T-helper 2 cell treated with Interferon-gamma antibody and Interleukin-4, amounts not matched to agents 100 ng/mL and 5 ng/mL, for 36 hours (primary cell): ENCODE results near the gene FAM174B. TPM values are rescaled to one million over a fixed set of nuclear protein-coding genes. Genes with fewer than 3 reads are reported as not detected.

ENCODE experiments used
- intact Hi-C: fragments of 100-400 bp; cut with micrococcal nuclease; formaldehyde crosslinking; loops from one replicate; pipeline ENCODE4 v1.15.1; 2023
- total RNA-seq: library from RNA; stranded (reverse); gene quantifications from 2 replicates; pipeline ENCODE4 v1.2.3, GENCODE V29; 2022

The FAM174B gene
- total RNA-seq, 1 donor from 2014 or later = 2.7 TPM

GRCh38 chr15:92664178-92664900 is 8.8 kb upstream of the FAM174B start:
- intact Hi-C loops = no loop called here

GRCh38 chr15:92663250-92663951 is 7.8 kb upstream of the FAM174B start:
- intact Hi-C loops = no loop called here

DNA sequence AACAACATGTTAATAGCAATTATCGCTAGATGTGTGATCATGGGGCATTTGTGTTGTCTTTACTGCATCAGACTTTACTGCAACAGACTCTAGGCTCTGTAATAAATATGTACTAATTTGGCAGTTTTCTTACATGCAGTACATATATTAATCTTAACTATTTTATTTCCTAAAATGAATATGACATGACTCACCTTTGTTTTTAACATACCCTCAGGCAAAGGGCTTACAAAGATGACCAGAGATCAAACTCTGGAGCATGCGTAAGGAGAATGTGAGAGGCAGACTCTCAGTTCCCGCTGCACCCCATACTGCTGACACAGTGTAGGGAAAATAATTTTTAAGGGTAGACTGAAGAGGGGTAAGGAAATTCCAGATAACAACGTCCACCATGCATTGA is 7.2 kb upstream of the FAM174B start:
- intact Hi-C loops = no loop called here

GRCh38 chr15:92661956-92662355 is 6.4 kb upstream of the FAM174B start:
- intact Hi-C loops = no loop called here

DNA sequence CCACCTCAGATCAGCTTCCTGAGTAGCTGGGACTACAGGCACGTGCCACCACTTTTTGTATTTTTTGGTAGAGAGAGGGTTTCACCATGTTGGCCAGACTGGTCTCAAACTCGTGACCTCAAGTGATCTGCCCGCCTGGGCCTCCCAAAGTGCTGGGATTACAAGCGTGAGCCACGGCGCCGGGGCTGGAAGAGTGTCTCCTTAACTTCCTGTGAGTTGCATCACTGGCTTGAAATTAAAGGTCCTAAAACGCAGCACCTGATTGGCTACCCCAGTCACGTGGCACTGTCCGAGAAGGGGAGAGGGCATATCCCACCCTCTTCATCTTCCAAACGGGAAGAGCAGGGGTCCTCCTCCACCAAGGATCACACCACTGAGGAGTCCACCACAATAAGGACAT is 5.5 kb upstream of the FAM174B start:
- intact Hi-C loops = no loop called here

- intact Hi-C loops = no loop called here
Observed at GRCh38 chr15:92657486-92657885, 1.9 kb upstream of the FAM174B start.

- intact Hi-C loops = no loop called here
Observed at GRCh38 chr15:92656089-92656488, 514 bp upstream of the FAM174B start.

- intact Hi-C loops = no loop called here
Observed at GRCh38 chr15:92654662-92655061, 913 bp downstream of the FAM174B start.

DNA sequence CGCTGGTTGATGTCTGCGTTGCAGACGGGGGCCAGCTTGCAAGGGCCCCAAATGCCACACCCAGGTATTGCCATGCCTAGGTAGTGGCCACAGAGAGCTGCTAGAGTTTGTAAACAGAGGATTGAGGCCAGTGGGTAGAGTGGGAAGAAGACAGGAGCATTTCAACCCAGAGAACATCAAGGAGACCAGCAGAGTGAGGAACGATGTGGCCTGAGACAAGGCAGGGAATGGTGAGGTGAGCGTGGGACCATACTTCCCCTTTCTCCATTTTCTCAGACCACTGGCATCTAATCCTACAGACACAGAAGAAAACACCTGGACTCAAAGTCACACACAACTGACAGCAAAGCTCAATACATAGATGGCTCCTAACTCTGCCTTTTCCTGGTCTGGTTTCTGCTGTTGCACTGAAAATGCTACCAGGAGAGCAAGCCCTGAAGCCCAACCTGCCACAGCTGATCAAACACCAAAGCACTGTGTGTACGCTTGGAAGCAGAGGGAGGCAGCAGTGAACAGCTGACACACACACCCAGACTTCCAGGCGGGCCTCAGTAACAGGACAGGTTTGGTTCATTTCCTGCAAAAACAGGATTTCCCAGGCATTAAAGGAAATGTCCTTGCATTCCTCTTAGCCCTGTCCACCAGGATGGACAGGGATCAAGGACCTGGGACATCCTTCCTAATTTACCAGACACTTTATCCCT is 1.6 kb downstream of the FAM174B start:
- intact Hi-C loops = no loop called here

DNA sequence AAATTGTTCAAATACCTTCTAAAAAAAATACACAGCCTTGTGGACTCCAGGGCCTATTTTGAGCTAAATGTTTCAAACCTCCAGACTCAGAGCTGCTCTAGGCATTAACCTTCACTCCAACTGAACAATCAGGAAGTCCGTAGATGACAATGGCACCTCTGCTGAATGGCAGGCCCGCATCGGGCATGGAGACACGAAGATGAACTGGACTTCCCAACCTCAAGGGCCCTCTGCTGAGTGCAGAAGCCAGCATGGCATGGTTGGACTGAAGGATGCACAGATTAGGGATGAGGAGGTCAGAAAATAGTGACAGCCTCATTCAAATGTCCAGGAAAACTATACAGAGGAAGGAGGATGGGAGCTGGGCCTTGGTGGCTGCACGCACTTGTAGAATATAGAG is 2.2 kb downstream of the FAM174B start:
- intact Hi-C loops = no loop called here

DNA sequence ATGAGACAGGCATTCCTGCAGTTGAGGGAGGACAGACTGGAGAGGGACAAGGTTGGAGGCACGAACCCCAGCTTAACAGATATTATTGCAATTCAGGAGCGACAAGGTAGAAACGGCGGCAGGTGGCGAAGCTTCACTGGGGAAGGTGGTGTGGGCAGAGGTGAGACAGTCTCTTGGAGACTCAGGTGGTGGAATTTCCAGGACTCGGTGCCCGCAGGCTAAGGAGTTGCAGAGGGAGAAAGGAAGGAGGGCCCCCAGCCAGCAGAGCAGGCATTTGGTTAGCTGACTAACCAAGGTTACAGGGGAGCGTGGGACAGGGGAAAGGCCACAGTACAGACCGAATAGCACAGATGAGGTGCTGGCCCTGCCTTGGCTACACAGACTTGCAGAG is 3.0 kb downstream of the FAM174B start:
- intact Hi-C loops = no loop called here

DNA sequence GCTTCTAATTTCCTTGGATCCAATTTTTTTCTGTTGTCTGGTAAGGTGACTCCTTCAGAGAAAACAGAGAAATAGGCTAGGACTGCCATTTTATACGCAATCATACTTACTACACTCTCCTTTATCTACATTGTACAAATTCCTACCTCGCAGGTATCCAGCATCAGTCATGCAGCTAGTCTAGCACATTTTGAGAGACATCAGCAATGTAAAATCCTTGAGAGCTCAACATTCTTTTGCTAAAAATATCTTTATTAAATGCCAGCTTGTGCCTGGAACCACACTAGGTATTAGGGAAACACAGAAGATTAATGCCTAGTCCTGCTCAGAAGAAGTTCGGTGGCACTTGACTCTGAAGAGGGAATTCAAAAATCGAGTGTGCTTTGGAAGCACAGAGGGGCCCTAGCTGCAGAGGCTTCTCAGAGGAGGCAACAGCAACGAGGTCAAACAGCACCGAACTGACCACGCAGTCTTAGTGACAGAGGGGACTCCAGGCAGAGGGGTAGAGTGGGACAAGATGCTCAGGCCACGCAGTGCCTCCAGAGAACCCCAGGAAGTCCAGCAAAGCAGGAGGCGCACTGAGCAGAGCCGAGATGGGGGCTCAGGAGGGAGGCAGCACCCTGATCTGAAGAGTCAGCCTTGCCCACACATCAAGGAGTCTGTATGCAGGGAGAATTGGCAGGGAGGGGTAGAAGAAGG is 3.5 kb downstream of the FAM174B start:
- intact Hi-C loops = no loop called here

- intact Hi-C loops = no loop called here
Observed at GRCh38 chr15:92650966-92651365, 4.6 kb downstream of the FAM174B start.

DNA sequence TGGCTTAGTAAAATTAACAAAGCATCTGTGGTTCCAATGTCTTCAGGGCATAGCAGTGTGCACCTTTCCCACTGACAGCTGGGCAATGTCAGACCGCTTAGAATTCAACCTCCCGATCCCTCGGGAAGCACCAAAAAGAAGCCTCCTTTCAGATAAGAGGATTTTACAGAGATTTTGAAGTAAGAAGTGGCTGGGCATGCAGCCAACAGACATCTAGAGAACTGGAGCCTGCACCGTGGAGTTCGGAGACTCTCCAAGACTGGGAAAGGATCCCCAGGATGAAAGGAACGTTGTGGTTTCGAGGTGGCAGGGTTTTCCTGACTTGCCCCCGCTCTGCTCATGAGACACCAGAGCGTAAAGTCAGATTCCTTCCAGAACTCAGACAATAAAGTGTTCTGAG is 5.3 kb downstream of the FAM174B start:
- intact Hi-C loops = no loop called here

DNA sequence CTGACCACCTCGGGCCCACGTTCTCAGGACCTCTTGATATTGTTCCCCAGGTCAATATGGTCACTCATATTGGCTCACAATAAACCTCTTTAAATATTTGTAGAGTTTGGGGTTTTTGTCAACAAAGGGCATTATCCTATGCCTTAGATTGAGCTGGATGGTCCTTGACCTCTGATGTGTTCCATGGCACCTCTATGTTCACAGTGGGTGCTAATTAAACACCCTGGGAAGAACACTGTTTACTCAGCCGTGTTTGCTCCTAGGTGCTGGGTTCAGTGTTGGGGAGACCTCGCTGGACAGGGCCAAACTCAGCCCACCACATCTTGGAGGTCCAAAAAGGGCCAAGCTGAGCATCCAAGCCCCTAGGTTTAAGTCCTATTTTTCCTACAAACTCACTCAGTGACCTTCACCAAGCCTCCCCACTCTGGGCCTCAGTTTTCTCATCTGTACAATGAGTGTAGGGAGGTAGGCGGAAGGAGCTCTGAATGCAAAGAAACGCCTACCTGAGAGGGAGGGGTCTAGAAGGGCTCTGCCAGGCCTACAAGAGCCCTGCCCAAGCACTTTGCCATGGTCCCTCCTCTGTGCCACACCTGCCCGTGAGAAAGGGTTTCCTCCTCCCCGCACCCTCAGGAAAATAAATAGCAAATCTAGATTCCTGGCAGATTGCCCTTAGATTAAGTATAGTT is 7.2 kb downstream of the FAM174B start:
- intact Hi-C loops = no loop called here

DNA sequence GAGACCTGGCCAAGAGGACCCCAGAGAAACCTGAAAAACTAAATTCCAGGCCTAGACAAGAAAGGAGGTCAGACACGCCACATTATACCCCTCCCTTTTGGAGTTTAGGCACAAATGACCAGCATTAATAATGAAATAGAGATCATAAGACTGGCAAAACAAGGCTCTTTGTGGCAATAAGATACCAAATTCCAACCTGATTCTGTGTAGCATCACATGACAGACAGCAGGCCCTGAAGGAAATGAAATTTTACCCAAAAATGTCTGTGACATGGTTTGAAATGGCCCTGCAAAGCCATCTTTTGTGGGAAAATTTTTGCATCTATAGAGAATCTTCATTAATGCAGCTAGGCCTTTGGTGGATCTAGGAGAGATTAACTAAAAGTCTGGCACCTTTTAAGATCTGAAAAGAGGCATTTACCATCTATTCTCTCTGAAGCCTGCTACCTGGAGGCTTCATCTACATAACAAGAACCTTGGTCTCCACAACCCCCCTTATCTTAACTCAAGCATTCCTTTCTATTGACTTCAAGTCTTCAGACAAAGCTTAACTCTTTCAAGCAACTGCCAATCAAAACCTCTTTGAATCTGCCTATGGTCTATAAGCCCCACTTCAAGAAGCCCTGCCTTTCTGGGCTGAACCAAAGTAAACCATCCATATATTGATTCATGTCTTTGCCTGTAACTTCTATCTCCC is 8.0 kb downstream of the FAM174B start:
- intact Hi-C loops = no loop called here

GRCh38 chr15:92646216-92646615 is 9.4 kb downstream of the FAM174B start:
- intact Hi-C loops = no loop called here

DNA sequence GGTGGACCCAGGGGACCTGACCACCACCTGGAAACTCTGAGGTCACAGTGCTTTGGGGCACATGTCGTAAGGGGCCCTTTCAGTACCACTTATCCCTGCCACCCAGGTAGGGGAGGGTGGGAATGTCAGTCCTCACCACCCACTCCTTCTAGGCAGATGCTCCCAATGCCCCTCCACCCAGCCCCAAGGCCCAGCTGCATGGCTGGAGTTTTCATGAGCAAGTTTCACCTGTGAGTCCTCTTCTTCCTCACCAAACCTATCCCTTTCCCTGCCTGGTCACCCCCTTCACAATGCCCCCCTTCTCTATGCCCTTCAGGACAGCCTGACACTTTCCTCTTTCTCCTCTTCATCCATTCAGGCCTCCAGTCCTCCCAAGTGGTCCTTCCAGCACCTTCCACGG is 9.8 kb downstream of the FAM174B start:
- intact Hi-C loops = no loop called here

DNA sequence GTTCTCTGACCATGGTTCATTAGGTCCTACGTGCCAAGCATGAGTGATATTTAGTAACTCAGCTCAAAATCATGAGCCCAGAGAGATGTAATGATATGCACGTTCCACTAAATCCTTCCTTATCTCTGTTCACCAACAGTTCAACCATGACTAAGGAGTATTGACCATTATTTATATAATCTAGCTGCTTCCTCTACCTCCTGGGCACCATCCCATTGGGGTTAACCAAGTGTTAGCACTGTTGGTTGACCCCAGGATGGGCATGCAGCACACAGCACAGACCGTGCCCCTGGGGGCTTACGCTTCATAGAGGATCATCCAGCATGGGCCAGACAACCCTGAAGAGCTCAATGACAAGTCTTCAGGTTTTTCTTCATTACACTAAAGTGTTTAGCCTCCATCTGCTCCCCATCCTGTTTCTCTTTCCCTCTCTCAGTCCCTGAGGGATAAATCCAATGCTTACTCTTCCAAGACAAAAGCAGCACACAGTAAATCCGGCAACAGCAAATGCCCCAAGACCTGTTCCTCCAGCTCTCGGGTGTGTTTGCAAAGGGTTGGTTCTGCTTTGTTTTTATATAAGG is 10.4 kb downstream of the FAM174B start:
- intact Hi-C loops = no loop called here
